Dedifferentiated amniotic fluid mesenchymal stem cell (primary cell): ENCODE results near the gene OVAAL.
A peak's percentile ranks its signal among the peaks of the same experiment; 100 is the strongest.

Source experiments
- DNase-seq: peaks from one replicate; pipeline ENCODE4 v3.0.0-alpha.2; 2016; ENCODE audit errors: extremely low spot score

The OVAAL gene

DNA sequence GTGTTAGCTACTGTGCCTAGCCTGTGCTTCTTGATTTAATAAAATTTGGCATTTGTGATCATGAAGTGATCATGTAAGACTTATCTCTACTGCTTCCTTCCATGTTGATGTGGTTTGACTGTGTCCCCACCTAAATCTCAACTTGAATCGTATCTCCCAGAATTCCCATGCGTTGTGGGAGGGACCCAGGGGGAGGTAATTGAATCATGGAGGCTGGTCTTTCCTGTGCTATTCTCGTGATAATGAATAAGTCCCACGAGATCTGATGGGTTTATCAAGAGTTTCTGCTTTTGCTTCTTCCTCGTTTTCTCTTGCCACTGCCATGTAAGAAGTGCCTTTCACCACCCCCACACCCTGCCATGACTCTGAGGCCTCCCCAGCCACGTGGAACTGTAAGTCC lies at the start of gene OVAAL:
Gene OVAAL (plus strand): TSS at position 301 of the 400 bp plus-strand sequence.
- DNase-seq = no peak

DNA sequence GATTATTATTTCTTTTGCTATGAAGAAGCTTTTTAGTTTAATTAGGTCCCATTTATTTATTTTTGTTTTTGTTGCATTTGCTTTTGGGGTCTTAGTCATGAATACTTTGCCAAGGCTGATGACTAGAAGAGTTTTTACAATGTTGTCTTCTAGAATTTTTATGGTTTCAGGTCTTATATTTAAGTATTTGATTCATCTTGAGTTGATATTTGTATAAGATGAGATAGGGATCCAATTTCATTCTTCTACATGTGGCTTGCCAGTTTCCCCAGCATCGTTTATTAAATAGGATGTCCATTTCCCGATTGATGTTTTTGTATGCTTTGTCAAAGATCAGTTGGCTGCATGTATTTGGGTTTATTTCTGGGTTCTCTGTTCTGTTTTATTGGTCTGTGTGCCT lies 47.9 kb upstream of the OVAAL start:
- DNase-seq = no peak

DNA sequence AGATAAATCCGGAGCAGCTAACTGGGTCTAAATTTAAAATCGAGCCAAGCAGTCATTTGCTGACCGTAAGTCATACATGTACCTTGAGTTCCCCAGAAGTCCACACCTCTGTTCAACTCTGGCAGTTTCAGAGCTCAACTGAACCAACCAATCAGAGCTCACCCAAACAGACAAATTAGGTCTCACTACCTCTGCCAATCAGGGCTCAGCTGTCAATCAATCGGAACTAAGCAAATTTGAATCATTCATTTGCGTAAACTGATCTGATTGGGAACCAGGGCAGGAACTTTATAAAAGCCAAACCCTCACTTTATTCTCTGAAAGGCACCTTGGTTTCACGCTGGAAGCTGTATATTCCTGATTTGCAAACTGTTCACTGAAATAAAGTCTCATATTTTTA lies 45.2 kb upstream of the OVAAL start:
- DNase-seq = no peak

DNA sequence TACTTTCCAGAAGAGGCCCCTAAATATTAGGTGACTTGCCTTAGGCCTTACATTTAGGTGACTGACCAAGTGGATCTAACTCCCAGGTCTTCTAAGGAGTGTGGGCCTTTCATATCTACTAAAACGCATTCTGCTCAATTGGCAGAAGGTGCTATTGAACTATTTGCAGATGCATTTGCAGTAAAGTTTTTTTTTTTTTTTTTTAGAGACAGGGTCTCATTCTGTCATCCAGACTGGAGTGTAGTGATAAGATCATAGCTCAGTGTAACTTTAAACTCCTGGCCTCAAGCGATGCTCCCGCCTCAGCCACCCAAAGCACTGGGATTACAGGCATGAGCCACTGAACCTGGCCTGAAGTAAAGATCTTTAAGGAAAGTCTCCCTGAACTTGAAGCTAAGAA lies 43.4 kb upstream of the OVAAL start:
- no peak for DNase-seq

DNA sequence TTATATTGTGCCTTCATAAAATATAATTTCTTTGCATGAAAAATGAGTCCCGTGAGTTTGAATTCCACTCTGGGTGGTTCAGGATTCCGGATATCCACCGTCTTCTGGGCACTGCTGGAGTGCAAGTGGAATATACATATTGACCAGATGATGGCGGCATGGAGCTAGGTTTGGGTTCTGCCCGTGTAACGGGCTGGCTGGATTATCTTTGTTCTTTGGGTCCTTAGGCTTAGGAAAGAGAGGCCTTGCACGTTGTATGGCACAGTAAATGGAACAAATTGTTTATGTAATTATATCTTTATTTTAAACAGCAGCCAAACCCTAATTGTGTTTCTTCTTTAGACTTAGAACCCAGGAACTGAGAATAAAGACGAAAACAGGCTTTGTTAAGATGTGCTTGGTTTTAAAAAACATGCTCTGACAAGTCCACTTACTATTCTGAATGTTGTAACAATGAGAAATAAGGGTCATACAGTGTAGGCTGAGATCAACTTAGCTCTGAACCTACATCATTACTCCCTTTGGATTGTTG lies 42.8 kb upstream of the OVAAL start:
- peak; percentile 89 for DNase-seq

DNA sequence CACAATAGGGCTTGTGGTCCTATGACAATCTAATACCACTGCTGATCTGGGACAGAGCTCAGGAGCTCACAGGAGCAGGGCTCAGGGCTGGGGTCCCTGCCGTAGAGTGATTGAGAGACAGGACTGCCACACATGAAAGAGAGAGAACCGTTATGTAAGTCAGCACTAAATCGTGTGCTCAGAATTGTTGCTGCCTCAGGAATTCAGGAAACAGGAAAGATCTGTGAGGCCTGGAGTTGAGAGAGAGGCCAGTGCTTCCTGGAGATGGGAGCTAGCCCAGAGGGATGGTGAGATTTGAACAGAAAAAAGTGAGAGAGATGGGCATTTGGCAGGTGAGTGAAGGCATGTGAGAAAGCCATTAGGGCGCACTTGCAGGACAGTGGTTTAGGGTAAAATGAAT lies 38.9 kb upstream of the OVAAL start:
- DNase-seq = no peak

DNA sequence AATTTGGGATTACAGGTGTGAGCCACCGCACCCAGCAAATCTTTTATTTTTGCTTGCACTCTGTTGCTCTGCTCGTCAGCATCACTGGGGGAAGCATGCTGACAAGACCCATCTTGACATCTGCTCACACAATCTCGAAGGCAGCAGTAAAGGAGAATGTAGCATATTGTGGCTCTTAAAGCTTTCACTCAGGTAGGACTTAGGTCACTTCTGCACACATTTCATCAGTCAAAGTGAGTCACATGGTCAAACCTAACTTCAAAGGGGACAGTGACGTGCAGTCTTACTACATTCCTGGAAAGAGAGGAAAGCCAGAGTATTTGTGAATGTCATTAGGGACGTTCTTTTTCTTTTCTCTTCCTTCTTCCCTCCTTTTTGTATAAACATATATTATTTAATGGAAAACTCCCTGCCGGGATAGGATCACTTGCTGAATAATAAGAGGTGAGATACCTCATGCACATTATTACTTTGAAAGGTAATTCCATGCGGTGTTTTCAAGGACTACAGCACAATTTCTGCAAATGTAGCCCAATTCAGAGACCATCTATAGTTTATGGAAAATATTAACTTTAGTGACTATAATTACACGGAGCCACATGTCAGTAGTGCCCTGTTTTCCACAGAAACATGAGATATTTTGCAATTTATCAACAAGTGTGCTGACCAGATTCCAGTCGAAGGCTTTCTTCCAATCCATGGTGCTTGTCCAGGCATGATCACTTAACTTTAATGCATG lies 37.1 kb upstream of the OVAAL start:
- DNase-seq = no peak

DNA sequence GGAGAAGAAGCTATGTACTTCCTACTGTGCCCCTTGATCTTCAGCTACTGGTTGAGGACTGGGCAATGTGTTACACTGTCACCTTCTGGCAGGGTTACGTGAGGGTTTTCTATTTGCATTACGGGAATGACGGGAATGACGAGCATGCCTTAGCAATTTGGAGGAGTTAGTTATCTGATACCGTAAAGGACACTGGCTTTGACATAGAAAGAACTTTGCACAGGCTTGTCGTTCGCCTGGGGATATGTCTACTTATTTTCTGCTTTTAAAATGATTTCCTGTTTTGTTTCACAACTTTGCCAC lies 36.6 kb upstream of the OVAAL start:
- DNase-seq = no peak

DNA sequence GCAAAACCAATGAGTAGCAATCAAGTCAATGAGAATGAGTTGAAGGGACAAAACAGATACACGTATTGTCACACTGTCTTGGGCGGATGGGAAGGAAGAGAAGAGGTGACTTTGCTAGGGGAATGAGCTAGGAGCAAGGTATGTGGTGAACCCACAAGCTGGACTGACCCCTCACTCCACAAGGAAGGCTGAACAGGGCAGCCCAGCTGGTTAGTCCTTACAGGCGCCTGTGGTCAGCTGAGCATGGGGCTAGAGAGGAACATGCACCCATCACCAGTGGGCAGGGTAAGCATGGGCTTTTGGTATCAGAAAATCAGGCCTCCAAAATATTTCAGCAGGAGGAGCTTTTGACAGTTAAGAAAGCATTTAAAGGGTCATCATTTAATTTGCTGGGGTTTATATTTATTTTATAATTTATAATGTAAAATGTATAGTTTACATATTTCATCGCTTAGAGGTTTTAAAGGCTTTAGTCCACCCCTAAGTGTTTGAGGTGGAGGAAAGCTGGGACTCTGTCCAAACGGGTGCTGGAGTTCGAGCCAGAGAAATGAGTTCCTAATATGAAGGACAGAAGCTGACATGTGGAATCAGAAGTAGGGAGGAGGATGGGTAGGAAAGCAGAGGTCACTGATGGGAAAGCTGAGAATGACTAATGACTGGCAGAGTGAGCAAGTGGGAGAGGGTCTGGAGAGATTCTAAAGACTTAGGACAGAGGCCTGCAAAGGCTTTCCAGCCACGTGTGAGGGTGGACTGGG lies 34.4 kb upstream of the OVAAL start:
- DNase-seq = no peak

DNA sequence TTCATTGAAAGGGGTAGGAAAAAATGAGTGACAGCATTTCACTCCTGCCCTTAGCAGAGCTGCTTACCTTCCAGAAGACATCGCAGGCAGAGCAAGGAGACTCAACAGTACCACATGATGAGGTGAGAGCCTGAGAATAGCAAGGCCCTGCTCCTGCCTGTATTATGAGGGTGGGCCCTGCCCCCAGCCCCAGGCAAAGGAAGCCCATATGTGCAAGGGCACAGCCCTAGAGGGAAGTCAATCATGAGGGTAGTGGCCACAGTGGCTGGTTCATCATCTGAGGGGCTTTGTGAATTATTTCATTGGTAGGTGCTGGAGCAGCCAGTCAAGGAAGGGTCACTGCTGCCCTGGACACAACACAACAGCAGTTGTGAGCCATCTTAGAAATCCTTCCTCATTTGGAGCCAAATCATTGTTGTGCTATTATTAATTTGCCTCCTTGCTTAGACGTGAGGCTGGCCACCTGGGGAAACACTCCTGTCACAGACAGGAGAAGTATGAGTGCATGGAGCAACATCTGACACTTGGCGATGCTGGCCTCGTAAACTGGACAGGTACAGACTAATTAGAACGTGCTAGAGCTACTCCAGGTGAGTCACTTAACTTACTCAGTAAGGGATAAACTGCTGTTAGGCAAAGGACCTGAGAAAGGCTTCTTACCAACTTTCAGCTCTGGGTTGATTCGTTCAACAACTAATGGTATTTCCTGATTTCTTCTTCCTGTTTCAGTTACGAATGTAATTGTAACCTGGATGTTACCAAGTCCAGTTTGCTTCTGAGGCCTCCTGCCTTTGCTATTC lies 33.6 kb upstream of the OVAAL start:
- DNase-seq = no peak

DNA sequence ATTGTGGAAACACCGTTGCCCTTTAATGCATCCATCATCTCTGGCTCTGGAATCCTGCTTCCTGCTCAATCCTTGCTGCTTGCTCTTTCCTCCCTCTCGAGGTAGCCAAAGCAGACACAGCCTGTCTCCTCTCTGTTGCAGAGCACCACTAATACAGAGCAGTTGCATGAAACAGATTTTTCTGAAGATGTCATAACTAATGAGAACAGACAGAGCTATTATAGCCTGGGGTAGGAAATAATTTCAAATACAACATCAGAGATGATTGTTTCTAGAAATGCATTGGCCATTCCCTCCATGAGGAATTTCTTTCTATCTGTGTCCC lies 33.1 kb upstream of the OVAAL start:
- DNase-seq = no peak

DNA sequence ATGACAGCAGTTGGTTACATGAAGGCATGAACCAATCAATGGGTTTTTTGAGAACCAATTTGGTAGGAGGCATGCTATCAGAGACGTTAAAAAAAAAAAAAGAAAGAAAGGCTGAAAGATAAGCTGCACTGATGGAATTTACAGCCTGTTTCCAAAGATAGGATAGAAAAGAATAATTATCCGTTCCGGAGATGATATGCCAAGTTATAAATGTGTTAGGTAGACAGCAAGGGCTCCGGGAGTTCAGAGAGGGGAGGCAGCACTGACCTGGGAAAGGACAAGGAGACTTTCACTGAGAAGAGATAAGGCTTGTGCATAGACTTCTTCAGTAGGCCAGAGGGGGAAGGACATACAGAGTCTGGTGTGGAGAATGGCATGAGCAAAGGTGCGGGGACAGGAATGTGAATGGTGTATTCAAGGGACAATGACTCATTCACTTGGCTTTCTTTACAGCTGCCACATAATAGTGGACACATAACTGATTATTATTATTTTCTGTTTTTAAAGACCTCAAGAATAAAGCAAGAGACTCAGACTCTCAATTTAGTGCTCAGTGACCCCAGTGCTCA lies 31.6 kb upstream of the OVAAL start:
- no peak for DNase-seq

DNA sequence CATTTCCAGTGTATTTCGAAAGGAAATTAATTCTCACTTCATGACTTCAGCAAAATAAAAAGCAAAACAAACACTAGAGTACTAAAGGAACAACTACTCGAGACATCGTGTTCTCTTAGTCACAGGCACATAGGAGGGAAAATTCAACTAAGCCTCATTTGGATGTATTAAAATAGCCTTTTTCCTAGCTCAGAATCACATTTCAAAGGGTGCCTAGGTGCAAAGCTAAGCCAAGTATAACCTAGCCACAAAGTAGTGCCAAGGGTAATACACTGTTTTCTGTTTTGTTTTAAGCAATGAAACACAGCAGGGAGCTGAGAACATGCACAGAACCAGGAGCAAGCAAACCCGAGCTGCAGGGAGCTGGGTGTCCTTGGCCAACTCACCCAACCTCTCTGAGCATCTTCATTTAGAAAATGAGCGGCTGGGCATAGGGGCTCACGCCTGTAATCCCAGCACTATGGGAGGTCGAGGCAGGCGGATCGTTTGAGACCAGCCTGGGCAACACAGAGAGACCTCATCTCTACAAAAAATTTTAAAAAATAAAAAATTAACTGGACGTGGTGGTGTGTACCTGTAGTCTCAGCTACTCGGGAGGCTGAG lies 29.8 kb upstream of the OVAAL start:
- DNase-seq = no peak

DNA sequence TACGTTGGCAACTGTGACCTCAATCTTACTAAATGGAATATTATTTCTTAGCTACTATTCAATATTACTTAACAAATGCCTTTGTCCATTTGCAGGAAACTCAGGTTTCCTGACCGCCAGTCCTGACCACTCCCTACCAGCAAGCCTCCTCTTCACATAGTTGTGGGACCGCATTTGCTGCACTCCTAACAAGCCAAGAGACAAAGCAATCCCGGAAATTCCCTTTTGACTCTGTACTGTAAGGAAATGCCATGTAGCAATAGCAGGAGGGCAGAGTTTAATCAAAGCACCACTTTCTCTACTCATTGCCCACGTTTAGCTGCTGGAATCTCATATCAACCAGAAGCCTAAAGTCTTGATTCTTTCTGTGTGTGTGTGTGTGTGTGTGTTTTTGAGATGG lies 28.3 kb upstream of the OVAAL start:
- DNase-seq = peak; percentile 43

DNA sequence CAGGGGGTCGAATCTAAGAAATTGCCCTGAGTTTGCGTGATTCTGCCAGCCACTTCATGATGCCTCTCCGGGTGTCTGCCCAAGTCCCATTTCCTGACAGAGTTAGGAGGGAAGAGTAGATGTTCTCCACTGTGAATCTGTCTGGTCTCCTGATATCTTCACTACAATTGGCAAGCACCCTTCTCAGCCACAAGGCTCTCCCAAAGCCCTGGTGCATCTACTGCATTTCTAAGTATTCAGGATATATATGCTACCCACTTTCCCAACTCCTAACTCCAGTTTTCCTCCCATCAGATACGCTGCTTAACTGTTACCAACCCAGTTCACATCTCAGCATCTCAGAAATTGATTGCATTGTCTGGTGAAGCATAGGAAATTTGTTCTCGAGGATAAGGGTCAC lies 25.9 kb upstream of the OVAAL start:
- no peak for DNase-seq

DNA sequence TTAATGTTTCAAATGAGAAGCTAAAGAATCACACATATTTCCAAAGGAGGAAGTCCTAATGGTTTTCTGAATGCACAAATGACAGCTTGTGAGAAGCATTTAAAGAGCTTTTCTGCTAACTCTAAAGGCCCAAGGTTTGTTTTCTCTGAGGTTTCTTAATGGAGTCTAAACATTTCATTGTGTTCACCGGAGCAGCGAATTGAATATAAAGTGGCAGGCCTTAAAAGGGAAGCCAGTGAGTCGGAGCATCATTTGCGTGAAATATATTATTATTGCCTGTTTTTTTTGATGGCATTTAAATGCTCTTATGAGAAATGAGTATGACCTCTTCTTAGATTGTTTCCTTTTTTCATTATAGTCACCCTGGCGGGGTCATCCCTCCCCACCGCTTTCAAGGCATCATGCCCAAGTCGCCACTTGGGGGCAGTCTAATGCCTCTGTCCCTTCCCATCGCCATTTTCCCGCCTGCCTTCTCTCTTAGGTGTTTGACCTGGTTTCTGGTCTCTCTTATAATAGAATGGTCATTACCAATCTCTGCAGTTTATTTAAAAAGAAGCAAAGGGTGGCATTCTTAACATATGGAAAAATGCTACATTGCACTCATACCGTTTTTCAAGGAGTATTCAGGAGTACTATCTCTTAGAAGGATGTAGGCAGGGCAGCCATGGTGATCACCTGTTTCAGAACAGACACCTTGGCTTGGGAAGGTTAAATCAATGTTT lies 25.3 kb upstream of the OVAAL start:
- peak; percentile 33 for DNase-seq

DNA sequence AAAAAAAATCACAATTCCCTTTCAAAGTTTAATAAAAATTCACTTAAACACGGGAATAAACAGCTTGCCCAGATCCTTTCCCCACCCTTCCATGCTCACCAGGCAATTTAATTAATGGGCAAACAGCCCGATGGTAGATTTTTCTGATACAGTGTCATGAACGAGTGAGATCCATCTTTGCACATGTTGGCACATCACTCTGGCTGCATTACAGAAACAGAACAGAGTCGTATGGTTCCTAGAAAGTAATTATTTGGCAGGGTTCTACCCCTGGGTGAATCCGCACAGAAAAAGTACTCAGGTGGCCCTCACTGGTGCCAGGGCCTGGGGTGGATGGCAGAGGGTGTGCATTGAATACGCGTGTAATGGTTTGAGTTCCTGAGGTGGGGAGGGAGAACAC lies 24.6 kb upstream of the OVAAL start:
- DNase-seq = no peak

DNA sequence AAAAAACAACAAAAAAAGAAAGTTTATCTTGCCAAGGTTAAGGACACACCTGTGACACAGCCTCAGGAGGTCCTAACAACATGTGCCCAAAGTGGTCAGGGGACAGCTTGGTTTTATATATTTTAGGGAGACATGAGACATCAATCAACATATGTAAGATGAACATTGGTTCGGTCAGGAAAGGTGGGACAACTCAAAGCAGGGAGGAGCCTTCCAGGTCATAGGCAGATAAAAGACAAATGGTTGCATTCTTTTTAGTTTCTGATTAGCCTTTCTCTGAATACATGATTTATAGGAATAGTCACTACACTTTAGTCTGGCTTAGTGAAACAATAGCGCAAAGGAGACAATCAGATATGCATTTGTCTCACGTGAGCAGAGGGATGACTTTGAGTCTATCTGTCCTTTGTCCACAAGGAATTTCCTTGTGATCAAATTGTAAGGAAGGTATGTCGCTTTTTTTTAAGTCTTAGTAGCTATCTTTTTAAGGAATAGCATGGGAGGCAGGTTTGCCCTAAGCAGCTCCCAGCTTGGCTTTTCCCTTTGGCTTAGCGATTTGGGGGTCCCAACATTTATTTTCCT lies 23.3 kb upstream of the OVAAL start:
- no peak for DNase-seq

DNA sequence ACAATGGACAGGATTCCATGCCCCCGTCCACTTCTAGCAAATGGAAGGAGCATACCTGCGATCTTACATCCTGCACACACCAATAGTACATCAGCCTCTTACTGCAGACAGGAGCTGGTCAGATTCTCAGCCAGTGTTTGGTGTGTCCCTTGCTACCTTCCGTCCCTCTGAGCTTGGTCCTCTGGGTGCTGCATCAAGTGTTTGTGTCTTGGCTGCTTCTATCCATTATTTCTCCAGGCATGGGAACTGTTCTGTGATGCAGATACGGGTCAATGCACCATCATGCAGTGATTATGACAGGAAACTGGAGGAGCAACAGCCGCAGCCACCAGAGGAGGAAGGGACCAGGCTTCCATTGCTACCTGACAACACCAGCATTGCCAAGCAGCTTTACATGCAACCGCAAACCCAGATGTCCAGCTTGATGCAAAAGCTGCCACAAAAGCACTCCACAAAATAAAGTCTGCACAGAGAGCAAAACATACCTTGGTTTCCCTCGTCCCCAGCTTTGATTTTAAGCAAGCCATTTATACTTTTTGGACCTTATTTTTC lies 21.9 kb upstream of the OVAAL start:
- DNase-seq = no peak

DNA sequence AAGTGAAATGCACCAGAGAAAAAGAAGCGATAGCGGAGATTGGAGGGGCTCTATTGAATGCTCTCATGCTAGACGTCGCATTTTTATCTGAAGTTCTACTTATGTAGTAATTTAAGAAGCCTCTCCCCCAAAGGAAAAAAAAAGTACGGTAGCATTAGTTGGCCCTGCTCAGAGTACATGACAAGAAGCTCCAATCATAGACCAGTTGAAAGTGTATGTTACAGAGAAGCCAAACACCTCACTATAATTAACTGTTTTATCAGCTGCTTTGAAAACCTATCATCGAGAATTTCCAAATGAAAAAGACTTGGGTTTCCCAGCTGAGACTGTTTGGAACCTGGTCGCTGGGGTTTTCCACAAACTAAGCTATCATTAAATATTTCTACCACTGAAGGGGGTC lies 19.6 kb upstream of the OVAAL start:
- DNase-seq = no peak
